K562 (cell line): ENCODE results near the gene MAML3. TPM values are rescaled to one million over a fixed set of nuclear protein-coding genes. Genes with fewer than 3 reads are reported as not detected.

Experiments used
- ATAC-seq: fragments of 200-7000 bp; cut with Tn5 transposase; 3 replicates; pipeline ENCODE4 v1.9.1; 2020; ENCODE audit warnings: moderate library complexity
- BruUV-seq: library from RNA; stranded (reverse); fragments of 400-500 nt; replicated peaks from 2 replicates; lab custom pipeline; 2021; lab: Mats Ljungman, UMichigan
- CTCF ChIA-PET: fragments of 300-600 bp; formaldehyde crosslinking; extraction: SDS; loops from one replicate; lab custom pipeline; 2021; ENCODE audit warnings: low intra/inter-chr PET ratio; lab: Yijun Ruan, JAX
- POLR2A ChIA-PET: fragments of 300-600, 350-650 bp; sonication (Branson Sonifier 250); formaldehyde crosslinking; extraction: SDS; loops from one replicate; lab custom pipeline; 2021; ENCODE audit warnings: antibody characterized with exemption, inconsistent platforms; lab: Yijun Ruan, JAX
- DNase-seq, 4 experiments: peaks; one replicate each; pipeline versions ENCODE4 v3.0.0 to v3.0.0-alpha.2; 2011 to 2018; ENCODE audit warnings: low spot score in 3 of 4, mixed read lengths in 3 of 4; ENCODE audit errors: extremely low read depth in 1 of 4
- FAIRE-seq: peaks from 2 replicates; lab custom pipeline; 2011; peaks lifted over from hg19 to GRCh38; lab: Jason Lieb, UNC
- H2AFZ ChIP-seq: 2 replicates; pipeline ENCODE4 v1.6.0; 2011; ENCODE audit warnings: low read depth, low read length, control low read depth, inconsistent platforms
- H3K27ac ChIP-seq: fragments of 200-600 bp; 3 replicates; pipeline ENCODE4 v1.8.0; 2011; ENCODE audit warnings: low read depth, mild to moderate bottlenecking, control low read depth, inconsistent platforms, low read length, moderate library complexity, mixed read lengths; ENCODE audit errors: extremely low read depth
- H3K27me3 ChIP-seq, 2 experiments: fragments of 300-600 bp in 1 of 2; 2 replicates in 1 of 2; 3 replicates in 1 of 2; pipeline versions ENCODE4 v1.6.0 to v1.8.0; 2011; ENCODE audit warnings: inconsistent platforms in 2 of 2, low read length in 2 of 2, mild to moderate bottlenecking in 1 of 2, mixed read lengths in 1 of 2, moderate library complexity in 1 of 2; ENCODE audit not compliant: control insufficient read depth in 2 of 2, insufficient read depth in 2 of 2
- H3K36me3 ChIP-seq: fragments of 300-600 bp; 3 replicates; pipeline ENCODE4 v1.8.0; 2011; ENCODE audit warnings: mild to moderate bottlenecking, low read length, inconsistent platforms; ENCODE audit not compliant: control insufficient read depth, insufficient read depth
- H3K4me1 ChIP-seq, 2 experiments: fragments of 200-600 bp in 1 of 2; replicated peaks in 1 of 2; 2 replicates in 1 of 2; 3 replicates in 1 of 2; pipeline versions ENCODE4 v1.5.1 to v1.8.0; 2011; ENCODE audit warnings: inconsistent platforms in 2 of 2, low read length in 2 of 2, mild to moderate bottlenecking in 1 of 2, mixed read lengths in 1 of 2, moderate library complexity in 1 of 2; ENCODE audit not compliant: control insufficient read depth in 2 of 2, insufficient read depth in 2 of 2
- H3K4me2 ChIP-seq: 2 replicates; pipeline ENCODE4 v1.6.1; 2011; ENCODE audit warnings: low read length, control low read depth, inconsistent platforms, mixed read lengths; ENCODE audit not compliant: insufficient read depth
- H3K4me3 ChIP-seq: fragments of 200-600 bp; sonication (generic), shearing (Covaris generic); 2 replicates; pipeline ENCODE4 v1.5.1; 2016; ENCODE audit warnings: control low read depth, inconsistent platforms
- H3K79me2 ChIP-seq: fragments of 200-600 bp; 3 replicates; pipeline ENCODE4 v1.8.0; 2011; ENCODE audit warnings: low read length, inconsistent platforms; ENCODE audit not compliant: control insufficient read depth, insufficient read depth
- H3K9ac ChIP-seq, 2 experiments: 2 replicates each; pipeline versions ENCODE4 v1.6.0 to v1.6.1; 2011; ENCODE audit warnings: low read depth in 2 of 2, low read length in 2 of 2, control low read depth in 1 of 2, inconsistent platforms in 1 of 2, mild to moderate bottlenecking in 1 of 2, mixed read lengths in 1 of 2; ENCODE audit not compliant: insufficient read depth in 1 of 2
- H3K9me1 ChIP-seq: one replicate; pipeline ENCODE4 v1.6.0; 2011; ENCODE audit warnings: inconsistent platforms, mild to moderate bottlenecking, low read length, moderate library complexity; ENCODE audit not compliant: control insufficient read depth, insufficient read depth
- H3K9me3 ChIP-seq: replicated peaks from 2 replicates; pipeline ENCODE4 v1.5.1; 2011; ENCODE audit warnings: low read depth, low read length, inconsistent platforms; ENCODE audit not compliant: control insufficient read depth, insufficient read depth
- H4K20me1 ChIP-seq: replicated peaks from 2 replicates; pipeline ENCODE4 v1.6.1; 2011; ENCODE audit warnings: low read length, inconsistent platforms, mixed read lengths; ENCODE audit not compliant: control insufficient read depth, insufficient read depth
- BMI1 ChIP-seq: fragments of 150-350 bp; IDR thresholded peaks from 2 replicates; pipeline ENCODE4 v1.6.1; 2014; ENCODE audit warnings: low read length
- CBFA2T3 ChIP-seq: fragments of 450-650 bp; IDR thresholded peaks from 2 replicates; pipeline ENCODE4 v1.6.1; 2017
- CHD2 ChIP-seq: IDR thresholded peaks from 2 replicates; pipeline ENCODE4 v1.6.1; 2011; ENCODE audit warnings: low read depth, low read length
- ETV1 ChIP-seq: fragments of 450-650 bp; conservative IDR thresholded peaks from 2 replicates; pipeline ENCODE4 v1.6.1; 2016; ENCODE audit warnings: missing genetic modification characterization, control low read depth, low read depth, missing compliant biosample characterization
- ETV5 ChIP-seq: sonication (generic); formaldehyde crosslinking; IDR thresholded peaks from 2 replicates; pipeline ENCODE4 v1.4.0; 2020; ENCODE audit warnings: low read depth, mild to moderate bottlenecking, missing genetic modification reagents
- GATA2 ChIP-seq: sonication (generic); formaldehyde crosslinking; IDR thresholded peaks from 2 replicates; pipeline ENCODE4 v1.4.0; 2020; ENCODE audit warnings: mild to moderate bottlenecking, missing genetic modification reagents
- HSF4 ChIP-seq: fragments of 250-450 bp; sonication (Bioruptor Pico); IDR thresholded peaks from 2 replicates; pipeline ENCODE4 v2.1.2; 2022; ENCODE audit warnings: mild to moderate bottlenecking, moderate library complexity, borderline replicate concordance
- ILK ChIP-seq: fragments of 450-650 bp; IDR thresholded peaks from 2 replicates; pipeline ENCODE4 v1.6.1; 2016; ENCODE audit warnings: missing genetic modification characterization, low read depth, mild to moderate bottlenecking, missing compliant biosample characterization, moderate library complexity, borderline replicate concordance
- IRF2 ChIP-seq: sonication (generic); formaldehyde crosslinking; IDR thresholded peaks from 2 replicates; pipeline ENCODE4 v1.8.1; 2022; ENCODE audit warnings: mild to moderate bottlenecking, missing genetic modification reagents
- NRF1 ChIP-seq, 2 experiments: fragments of 450-650 bp; IDR thresholded peaks in 1 of 2; conservative IDR thresholded peaks in 1 of 2; 2 replicates each; pipeline ENCODE4 v1.6.1; 2014; ENCODE audit warnings: mild to moderate bottlenecking in 2 of 2
- ZNF184 ChIP-seq: sonication (generic); formaldehyde crosslinking; IDR thresholded peaks from 2 replicates; pipeline ENCODE4 v1.5.0; 2020; ENCODE audit warnings: missing genetic modification reagents
- WGBS: fragments of 100-300 bp; shearing (Covaris generic); methylation state at CpG from one replicate; pipeline ENCODE4 v1.1.6; 2016; ENCODE audit warnings: low coverage, mixed read lengths; ENCODE audit not compliant: insufficient coverage; ENCODE audit errors: missing lambda C conversion rate; 5-methylcytosine and 5-hydroxymethylcytosine counted together
- in situ Hi-C: fragments of 300-500 bp; cut with MboI; formaldehyde crosslinking; loops from 4 replicates; pipeline ENCODE4 v1.15.0; 2018; ENCODE audit warnings: inconsistent platforms, mixed read lengths
- intact Hi-C: fragments of 100-400 bp; cut with micrococcal nuclease; formaldehyde crosslinking; loops from 2 replicates; pipeline ENCODE4 v1.14.2; 2022
- polyA plus RNA-seq, 8 experiments: library from polyadenylated mRNA; depleted of rRNA in 4 of 8; stranded (reverse) in 5 of 8; unstranded in 3 of 8; fragments of >200 nt; fragmentation: Nextera tagmentation in 2 of 8; fragmentation: Illumina TruSeq in 1 of 8; extraction: Ambion mirVana in 2 of 8; extraction: Trizol in 1 of 8; gene quantifications; 2 replicates each; pipeline versions ENCODE4 v1.2.1 to v1.2.3, GENCODE V29; 2011 to 2014; ENCODE audit warnings: inconsistent platforms in 1 of 8, missing spikeins in 1 of 8
- total RNA-seq, 7 experiments: library from RNA; depleted of rRNA in 6 of 7; stranded (reverse); fragments of >200 nt in 6 of 7; fragmentation: Illumina TruSeq in 2 of 7; extraction: Trizol in 2 of 7; gene quantifications; 2 replicates each; pipeline versions ENCODE4 v1.2.1 to v1.2.3, GENCODE V29; 2011 to 2021; ENCODE audit warnings: low replicate concordance in 1 of 7
- TF ChIP-seq, protein P1 (sequence below): fragments of 250-450 bp; sonication (Bioruptor Pico); IDR thresholded peaks from 2 replicates; pipeline ENCODE4 v1.8.0; 2021; ENCODE audit warnings: moderate library complexity, mild to moderate bottlenecking, inconsistent platforms
- TF ChIP-seq, protein P2 (sequence below): sonication (generic); formaldehyde crosslinking; IDR thresholded peaks from 2 replicates; pipeline ENCODE4 v1.8.0; 2022; ENCODE audit warnings: missing genetic modification reagents, mild to moderate bottlenecking, moderate library complexity, borderline replicate concordance
- TF ChIP-seq, protein P3 (sequence below): fragments of 450-650 bp; conservative IDR thresholded peaks from 2 replicates; pipeline ENCODE4 v1.6.1; 2016; ENCODE audit warnings: missing genetic modification characterization, low read depth, mild to moderate bottlenecking, control low read depth, missing compliant biosample characterization

Gene MAML3
- total and polyA plus RNA-seq, 9 of the 15 experiments (the other 6 are each of a cell fraction or from before 2014, with no cell fraction given) = 0.01 to 0.55 (median 0.25) TPM

DNA sequence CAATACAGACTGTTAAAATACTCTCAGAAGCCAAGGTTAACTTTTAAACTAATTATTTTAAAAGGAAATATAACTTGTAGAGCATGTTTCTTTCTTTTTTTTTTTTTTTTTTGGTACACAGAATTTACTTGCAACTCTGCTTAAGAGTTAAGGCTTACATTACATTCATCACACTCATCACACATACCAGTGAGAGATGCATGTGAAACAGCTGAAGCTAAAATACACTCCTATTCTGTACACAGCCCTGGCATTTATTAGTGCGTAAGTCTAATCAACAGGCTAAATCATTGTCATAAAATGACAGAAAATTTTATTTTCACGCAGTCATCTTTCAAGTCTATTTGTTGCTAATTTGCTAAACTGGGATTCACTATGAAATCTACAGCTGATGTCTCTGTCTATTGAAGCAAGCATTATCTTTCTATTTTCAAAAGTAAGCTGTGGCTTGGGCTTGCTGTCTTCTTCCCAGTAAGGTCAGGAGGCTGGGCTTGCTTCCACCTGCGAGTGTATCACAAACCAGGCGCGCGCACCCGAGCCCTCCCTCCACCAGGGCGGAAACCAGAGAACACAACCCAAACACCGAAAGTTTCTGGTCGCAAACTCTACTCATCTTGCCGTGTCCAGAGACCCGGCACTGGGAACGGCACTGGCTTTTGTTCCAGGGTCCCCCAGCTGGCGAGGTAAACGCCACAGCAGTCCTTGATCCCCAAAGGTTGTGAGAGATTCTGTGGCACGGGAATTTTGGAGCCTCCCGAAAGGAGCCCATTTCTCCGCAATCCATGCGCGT is 3.9 kb downstream of the MAML3 start:
- FAIRE-seq (no peak), ATAC-seq (peak; percentile 25), DNase-seq (peak; percentile 21 to 58 (median 32))
- peak overlapping the region; percentile 61 for H3K4me3 ChIP-seq
- no peaks in the 10 kb centered on the region for H3K9me1 ChIP-seq
- peaks cover 0 to 33% of the 10 kb centered on the region in 2 experiments; a peak in 3 of 5 replicates for H3K4me1 ChIP-seq
- intact Hi-C loops (loop anchor here (5.0 kb wide), 2 partner anchors 98 to 483 kb away; partner anchors contain the start of gene MGST2), in situ Hi-C loops (no loop called here)
- H3K9ac ChIP-seq = peak overlapping the region; percentile 13 to 74; a peak in 3 of 4 replicates
- H3K27me3 ChIP-seq = peaks cover 11 to 22% of the 10 kb centered on the region in 2 experiments; a peak in 4 of 5 replicates
- H4K20me1 ChIP-seq = no peaks in the 10 kb centered on the region
- H3K27ac ChIP-seq = peak overlapping the region; percentile 69; the same call in 1 of the 3 replicates
- H3K36me3 ChIP-seq = no peaks in the 10 kb centered on the region
- H3K4me2 ChIP-seq = peak overlapping the region; percentile 74
- H3K9me3 ChIP-seq = no peaks in the 10 kb centered on the region
- H2AFZ ChIP-seq = peak overlapping the region; percentile 66
- H3K79me2 ChIP-seq = no peaks in the 10 kb centered on the region
- TF ChIP-seq IRF2 (no peak), ZNF184 (CRISPR knock-in tag) (no peak), CHD2 (no peak), GATA2 (CRISPR knock-in tag) (no peak), HSF4 (CRISPR knock-in tag) (no peak), BMI1 (0 out of 2 replicates have a peak, but pooled peaks have one; percentile 46), NRF1 (conservative IDR thresholded peaks at IDR 0.05 in 1 of 2, IDR thresholded peaks at IDR 0.05 in 1 of 2) (peak; percentile 49 to 56), CBFA2T3 (no peak), ETV1 (tag) (peak; percentile 13; the same call in 1 of the 2 replicates), ILK (no peak), ETV5 (CRISPR knock-in tag) (0 out of 2 replicates have a peak, but pooled peaks have one; percentile 32)
- TF ChIP-seq, protein P1, sequence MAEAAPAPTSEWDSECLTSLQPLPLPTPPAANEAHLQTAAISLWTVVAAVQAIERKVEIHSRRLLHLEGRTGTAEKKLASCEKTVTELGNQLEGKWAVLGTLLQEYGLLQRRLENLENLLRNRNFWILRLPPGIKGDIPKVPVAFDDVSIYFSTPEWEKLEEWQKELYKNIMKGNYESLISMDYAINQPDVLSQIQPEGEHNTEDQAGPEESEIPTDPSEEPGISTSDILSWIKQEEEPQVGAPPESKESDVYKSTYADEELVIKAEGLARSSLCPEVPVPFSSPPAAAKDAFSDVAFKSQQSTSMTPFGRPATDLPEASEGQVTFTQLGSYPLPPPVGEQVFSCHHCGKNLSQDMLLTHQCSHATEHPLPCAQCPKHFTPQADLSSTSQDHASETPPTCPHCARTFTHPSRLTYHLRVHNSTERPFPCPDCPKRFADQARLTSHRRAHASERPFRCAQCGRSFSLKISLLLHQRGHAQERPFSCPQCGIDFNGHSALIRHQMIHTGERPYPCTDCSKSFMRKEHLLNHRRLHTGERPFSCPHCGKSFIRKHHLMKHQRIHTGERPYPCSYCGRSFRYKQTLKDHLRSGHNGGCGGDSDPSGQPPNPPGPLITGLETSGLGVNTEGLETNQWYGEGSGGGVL = no peak
- TF ChIP-seq, protein P2, sequence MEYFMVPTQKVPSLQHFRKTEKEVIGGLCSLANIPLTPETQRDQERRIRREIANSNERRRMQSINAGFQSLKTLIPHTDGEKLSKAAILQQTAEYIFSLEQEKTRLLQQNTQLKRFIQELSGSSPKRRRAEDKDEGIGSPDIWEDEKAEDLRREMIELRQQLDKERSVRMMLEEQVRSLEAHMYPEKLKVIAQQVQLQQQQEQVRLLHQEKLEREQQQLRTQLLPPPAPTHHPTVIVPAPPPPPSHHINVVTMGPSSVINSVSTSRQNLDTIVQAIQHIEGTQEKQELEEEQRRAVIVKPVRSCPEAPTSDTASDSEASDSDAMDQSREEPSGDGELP (CRISPR knock-in tag) = peak; percentile 30
- TF ChIP-seq, protein P3, sequence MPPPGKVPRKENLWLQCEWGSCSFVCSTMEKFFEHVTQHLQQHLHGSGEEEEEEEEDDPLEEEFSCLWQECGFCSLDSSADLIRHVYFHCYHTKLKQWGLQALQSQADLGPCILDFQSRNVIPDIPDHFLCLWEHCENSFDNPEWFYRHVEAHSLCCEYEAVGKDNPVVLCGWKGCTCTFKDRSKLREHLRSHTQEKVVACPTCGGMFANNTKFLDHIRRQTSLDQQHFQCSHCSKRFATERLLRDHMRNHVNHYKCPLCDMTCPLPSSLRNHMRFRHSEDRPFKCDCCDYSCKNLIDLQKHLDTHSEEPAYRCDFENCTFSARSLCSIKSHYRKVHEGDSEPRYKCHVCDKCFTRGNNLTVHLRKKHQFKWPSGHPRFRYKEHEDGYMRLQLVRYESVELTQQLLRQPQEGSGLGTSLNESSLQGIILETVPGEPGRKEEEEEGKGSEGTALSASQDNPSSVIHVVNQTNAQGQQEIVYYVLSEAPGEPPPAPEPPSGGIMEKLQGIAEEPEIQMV (tag) = no peak
- BruUV-seq = no TSS peak
- 4% methylated on average over 20 of the region's 20 CpGs for WGBS
- CTCF ChIA-PET = no interaction called here
- POLR2A ChIA-PET = no interaction called here
